GM23338 (cell line): ENCODE measurements around the gene HCAR1. TPM values are rescaled to one million over a fixed set of nuclear protein-coding genes. Genes with fewer than 3 reads are reported as not detected.

Experiments used
- ATAC-seq: fragments of 200-7000 bp; cut with Tn5 transposase; 3 replicates; pipeline ENCODE4 v1.9.1; 2020
- DNase-seq: peaks from one replicate; pipeline ENCODE4 v3.0.0-alpha.2; 2015; ENCODE audit warnings: low spot score
- H2AFZ ChIP-seq: fragments of 200-600 bp; sonication (generic); 2 replicates; pipeline ENCODE4 v1.8.0; 2016; ENCODE audit warnings: antibody characterized with exemption, mild to moderate bottlenecking, moderate library complexity
- H3F3A ChIP-seq: fragments of 200-600 bp; sonication (generic); replicated peaks from 2 replicates; pipeline ENCODE4 v1.8.0; 2017; ENCODE audit warnings: antibody characterized with exemption, mixed run types, low read depth
- H3K27ac ChIP-seq: fragments of 200-600 bp; sonication (generic); 2 replicates; pipeline ENCODE4 v1.6.1; 2016; ENCODE audit warnings: low read depth
- H3K27me3 ChIP-seq: fragments of 200-600 bp; sonication (generic); 2 replicates; pipeline ENCODE4 v1.8.0; 2016; ENCODE audit warnings: mild to moderate bottlenecking, mixed run types, moderate library complexity; ENCODE audit not compliant: insufficient read depth
- H3K36me3 ChIP-seq: fragments of 200-600 bp; sonication (generic); 2 replicates; pipeline ENCODE4 v1.8.0; 2016; ENCODE audit warnings: mild to moderate bottlenecking; ENCODE audit not compliant: insufficient read depth
- H3K4me1 ChIP-seq: fragments of 200-600 bp; sonication (generic); 2 replicates; pipeline ENCODE4 v1.8.0; 2016; ENCODE audit warnings: mild to moderate bottlenecking, moderate library complexity; ENCODE audit not compliant: insufficient read depth
- H3K4me2 ChIP-seq: fragments of 200-600 bp; sonication (generic); 2 replicates; pipeline ENCODE4 v1.7.1; 2017; ENCODE audit warnings: mixed run types
- H3K4me3 ChIP-seq: fragments of 200-600 bp; sonication (generic); 2 replicates; pipeline ENCODE4 v1.6.1; 2016; ENCODE audit warnings: mixed run types
- H3K79me2 ChIP-seq: fragments of 200-600 bp; sonication (generic); replicated peaks from 2 replicates; pipeline ENCODE4 v1.8.0; 2017; ENCODE audit warnings: mild to moderate bottlenecking; ENCODE audit not compliant: insufficient read depth
- H3K9me2 ChIP-seq: fragments of 200-600 bp; sonication (generic); 2 replicates; pipeline ENCODE4 v1.8.0; 2017; ENCODE audit not compliant: insufficient read depth
- H4K20me1 ChIP-seq: fragments of 200-600 bp; sonication (generic); replicated peaks from 2 replicates; pipeline ENCODE4 v1.8.0; 2017; ENCODE audit warnings: mild to moderate bottlenecking; ENCODE audit not compliant: insufficient read depth
- H3K27ac Mint-ChIP-seq: 2 replicates; pipeline ENCODE4 v1.8.0; 2020; ENCODE audit warnings: inconsistent platforms, mild to moderate bottlenecking, moderate library complexity, mixed read lengths
- H3K27me3 Mint-ChIP-seq: 3 replicates; pipeline ENCODE4 v1.8.0; 2022; ENCODE audit warnings: low read depth, mild to moderate bottlenecking, moderate library complexity, mixed read lengths, inconsistent platforms; ENCODE audit not compliant: insufficient read depth, poor library complexity
- H3K36me3 Mint-ChIP-seq: 3 replicates; pipeline ENCODE4 v1.8.0; 2021; ENCODE audit warnings: low read depth, mild to moderate bottlenecking, inconsistent platforms, moderate library complexity, mixed read lengths
- H3K4me1 Mint-ChIP-seq: 3 replicates; pipeline ENCODE4 v1.8.0; 2020; ENCODE audit warnings: mild to moderate bottlenecking, inconsistent platforms, mixed read lengths
- H3K4me3 Mint-ChIP-seq: 3 replicates; pipeline ENCODE4 v1.8.0; 2021; ENCODE audit warnings: moderate library complexity, mild to moderate bottlenecking, inconsistent platforms, mixed read lengths
- H3K9me3 Mint-ChIP-seq: 3 replicates; pipeline ENCODE4 v1.8.0; 2020; ENCODE audit warnings: moderate library complexity, mild to moderate bottlenecking, inconsistent platforms, mixed read lengths
- EZH2phosphoT487 ChIP-seq: fragments of 200-600 bp; sonication (generic); IDR thresholded peaks from one replicate; pipeline ENCODE4 v1.8.1; 2018; ENCODE audit warnings: antibody characterized with exemption; ENCODE audit not compliant: unreplicated experiment
- NANOG ChIP-seq: IDR thresholded peaks from 2 replicates; pipeline ENCODE4 v1.6.1; 2016; ENCODE audit warnings: antibody characterized with exemption, borderline replicate concordance
- POLR2AphosphoS5 ChIP-seq: IDR thresholded peaks from 2 replicates; pipeline ENCODE4 v1.6.1; 2016; ENCODE audit warnings: antibody characterized with exemption, low read depth
- STAT1 ChIP-seq: IDR thresholded peaks from one replicate; pipeline ENCODE4 v1.6.1; 2016; ENCODE audit warnings: antibody characterized with exemption; ENCODE audit not compliant: unreplicated experiment
- ZNF114 ChIP-seq: fragments of 250-450 bp; sonication (Bioruptor Pico); IDR thresholded peaks from 2 replicates; pipeline ENCODE4 v1.5.0; 2020; ENCODE audit warnings: mild to moderate bottlenecking, moderate library complexity
- ZNF331 ChIP-seq: fragments of 250-450 bp; sonication (Bioruptor Pico); IDR thresholded peaks from 2 replicates; pipeline ENCODE4 v1.5.0; 2020; ENCODE audit warnings: low read depth, mild to moderate bottlenecking, moderate library complexity
- polyA plus RNA-seq: library from polyadenylated mRNA; unstranded; fragments of >200 nt; fragmentation: Nextera tagmentation; extraction: Ambion mirVana; gene quantifications from 2 replicates; pipeline ENCODE4 v1.2.1, GENCODE V29; 2016
- total RNA-seq: library from RNA; depleted of rRNA; stranded (reverse); fragments of >200 nt; shearing (Covaris generic); gene quantifications from 2 replicates; pipeline ENCODE4 v1.2.3, GENCODE V29; 2014
- TF ChIP-seq, protein P1 (sequence below): IDR thresholded peaks from one replicate; pipeline ENCODE4 v1.6.1; 2018; ENCODE audit warnings: antibody characterized with exemption; ENCODE audit not compliant: unreplicated experiment
- TF ChIP-seq, protein P2 (sequence below): IDR thresholded peaks from 2 replicates; pipeline ENCODE4 v1.6.1; 2016; ENCODE audit warnings: antibody characterized with exemption

HCAR1 gene
- total and polyA plus RNA-seq, 2 experiments from 2014 or later: 0.17 TPM; not detected in 1

DNA sequence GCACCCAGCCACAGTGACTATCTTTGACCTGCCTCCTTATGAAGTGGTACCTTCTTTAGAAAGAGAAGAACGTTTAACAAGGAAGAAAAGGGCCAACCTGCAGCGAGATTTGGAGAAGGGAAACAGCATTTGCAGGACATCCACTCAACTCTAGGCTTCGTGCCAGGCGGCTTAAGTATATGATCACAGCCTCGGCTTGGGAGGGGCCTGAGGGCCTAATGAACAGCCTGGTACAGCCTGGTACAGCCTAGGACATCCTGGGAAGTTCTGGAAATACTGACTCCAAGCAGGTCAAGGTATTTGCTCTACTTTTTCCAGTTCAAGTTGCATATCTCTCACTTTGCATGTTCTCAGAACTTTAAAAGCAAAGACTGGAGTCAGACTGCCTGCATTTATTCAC, 43.6 kb downstream of the HCAR1 start:
- no peaks in the 10 kb centered on the region for H3K27me3 ChIP-seq
- H3K79me2 ChIP-seq: no peaks in the 10 kb centered on the region
- Mint-ChIP-seq H3K9me3 (no peaks in the 10 kb centered on the region), H3K36me3 (no peaks in the 10 kb centered on the region), H3K4me1 (peaks cover 3% of the 10 kb centered on the region), H3K27ac (no peak overlapping the region), H3K27me3 (peaks cover 2% of the 10 kb centered on the region), H3K4me3 (no peak overlapping the region)
- H3K4me2 ChIP-seq: no peak overlapping the region
- no peaks in the 10 kb centered on the region for H3F3A ChIP-seq
- no peak overlapping the region for H3K27ac ChIP-seq
- H3K4me3 ChIP-seq: no peak overlapping the region
- TF ChIP-seq POLR2AphosphoS5 (no peak), ZNF331 (CRISPR knock-in tag) (no peak), ZNF114 (no peak), STAT1 (no peak)
- TF ChIP-seq, protein P1, sequence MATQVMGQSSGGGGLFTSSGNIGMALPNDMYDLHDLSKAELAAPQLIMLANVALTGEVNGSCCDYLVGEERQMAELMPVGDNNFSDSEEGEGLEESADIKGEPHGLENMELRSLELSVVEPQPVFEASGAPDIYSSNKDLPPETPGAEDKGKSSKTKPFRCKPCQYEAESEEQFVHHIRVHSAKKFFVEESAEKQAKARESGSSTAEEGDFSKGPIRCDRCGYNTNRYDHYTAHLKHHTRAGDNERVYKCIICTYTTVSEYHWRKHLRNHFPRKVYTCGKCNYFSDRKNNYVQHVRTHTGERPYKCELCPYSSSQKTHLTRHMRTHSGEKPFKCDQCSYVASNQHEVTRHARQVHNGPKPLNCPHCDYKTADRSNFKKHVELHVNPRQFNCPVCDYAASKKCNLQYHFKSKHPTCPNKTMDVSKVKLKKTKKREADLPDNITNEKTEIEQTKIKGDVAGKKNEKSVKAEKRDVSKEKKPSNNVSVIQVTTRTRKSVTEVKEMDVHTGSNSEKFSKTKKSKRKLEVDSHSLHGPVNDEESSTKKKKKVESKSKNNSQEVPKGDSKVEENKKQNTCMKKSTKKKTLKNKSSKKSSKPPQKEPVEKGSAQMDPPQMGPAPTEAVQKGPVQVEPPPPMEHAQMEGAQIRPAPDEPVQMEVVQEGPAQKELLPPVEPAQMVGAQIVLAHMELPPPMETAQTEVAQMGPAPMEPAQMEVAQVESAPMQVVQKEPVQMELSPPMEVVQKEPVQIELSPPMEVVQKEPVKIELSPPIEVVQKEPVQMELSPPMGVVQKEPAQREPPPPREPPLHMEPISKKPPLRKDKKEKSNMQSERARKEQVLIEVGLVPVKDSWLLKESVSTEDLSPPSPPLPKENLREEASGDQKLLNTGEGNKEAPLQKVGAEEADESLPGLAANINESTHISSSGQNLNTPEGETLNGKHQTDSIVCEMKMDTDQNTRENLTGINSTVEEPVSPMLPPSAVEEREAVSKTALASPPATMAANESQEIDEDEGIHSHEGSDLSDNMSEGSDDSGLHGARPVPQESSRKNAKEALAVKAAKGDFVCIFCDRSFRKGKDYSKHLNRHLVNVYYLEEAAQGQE: no peak
- H3K36me3 ChIP-seq: no peaks in the 10 kb centered on the region
- DNase-seq (no peak), ATAC-seq (no peak)
- H4K20me1 ChIP-seq: no peaks in the 10 kb centered on the region
- no peak overlapping the region for H2AFZ ChIP-seq
- H3K4me1 ChIP-seq: no peaks in the 10 kb centered on the region
- H3K9me2 ChIP-seq: no peaks in the 10 kb centered on the region

DNA sequence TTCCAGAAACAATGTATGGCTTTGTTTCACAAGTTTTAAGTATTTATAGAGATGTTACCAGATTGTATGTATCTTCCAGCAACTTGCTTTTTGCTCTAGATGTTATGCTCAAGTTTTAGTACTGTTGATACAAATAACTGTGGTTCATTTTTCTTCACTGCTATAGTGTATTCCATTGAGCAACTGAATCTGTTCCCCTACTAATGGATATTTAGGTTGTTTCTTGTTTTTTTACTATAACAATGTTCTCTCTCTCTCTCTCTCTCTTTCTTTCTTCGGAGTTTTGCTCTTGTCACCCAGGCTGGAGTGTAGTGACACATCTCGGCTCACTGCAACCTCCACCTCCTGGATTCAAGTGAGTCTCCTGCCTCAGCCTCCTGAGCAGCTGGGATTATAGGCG, 44.1 kb downstream of the HCAR1 start:
- Mint-ChIP-seq H3K9me3 (no peaks in the 10 kb centered on the region), H3K4me3 (no peak overlapping the region), H3K27me3 (peaks cover 2% of the 10 kb centered on the region), H3K27ac (no peak overlapping the region), H3K36me3 (no peaks in the 10 kb centered on the region), H3K4me1 (peaks cover 3% of the 10 kb centered on the region)
- Histone ChIP-seq H3K9me2 (no peaks in the 10 kb centered on the region), H3K4me1 (no peaks in the 10 kb centered on the region), H2AFZ (no peak overlapping the region), H3K4me2 (no peak overlapping the region), H3K27ac (no peak overlapping the region), H3F3A (no peaks in the 10 kb centered on the region), H3K36me3 (no peaks in the 10 kb centered on the region), H3K4me3 (no peak overlapping the region), H3K79me2 (no peaks in the 10 kb centered on the region), H3K27me3 (no peaks in the 10 kb centered on the region), H4K20me1 (no peaks in the 10 kb centered on the region)
- ATAC-seq (no peak), DNase-seq (no peak)
- TF ChIP-seq, protein P2, sequence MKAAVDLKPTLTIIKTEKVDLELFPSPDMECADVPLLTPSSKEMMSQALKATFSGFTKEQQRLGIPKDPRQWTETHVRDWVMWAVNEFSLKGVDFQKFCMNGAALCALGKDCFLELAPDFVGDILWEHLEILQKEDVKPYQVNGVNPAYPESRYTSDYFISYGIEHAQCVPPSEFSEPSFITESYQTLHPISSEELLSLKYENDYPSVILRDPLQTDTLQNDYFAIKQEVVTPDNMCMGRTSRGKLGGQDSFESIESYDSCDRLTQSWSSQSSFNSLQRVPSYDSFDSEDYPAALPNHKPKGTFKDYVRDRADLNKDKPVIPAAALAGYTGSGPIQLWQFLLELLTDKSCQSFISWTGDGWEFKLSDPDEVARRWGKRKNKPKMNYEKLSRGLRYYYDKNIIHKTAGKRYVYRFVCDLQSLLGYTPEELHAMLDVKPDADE: no peak
- TF ChIP-seq EZH2phosphoT487 (no peak), NANOG (no peak)
- TF ChIP-seq, protein P1: no peak
